GM18517 (cell line): Measurements from ENCODE around the gene PHLDA1.

ENCODE experiments used
- ATAC-seq: cut with Tn5 transposase; IDR thresholded peaks from one replicate; pipeline ENCODE4 v1.9.1; 2021; ENCODE audit warnings: mild to moderate bottlenecking, moderate library complexity; ENCODE audit not compliant: unreplicated experiment

Gene PHLDA1

DNA sequence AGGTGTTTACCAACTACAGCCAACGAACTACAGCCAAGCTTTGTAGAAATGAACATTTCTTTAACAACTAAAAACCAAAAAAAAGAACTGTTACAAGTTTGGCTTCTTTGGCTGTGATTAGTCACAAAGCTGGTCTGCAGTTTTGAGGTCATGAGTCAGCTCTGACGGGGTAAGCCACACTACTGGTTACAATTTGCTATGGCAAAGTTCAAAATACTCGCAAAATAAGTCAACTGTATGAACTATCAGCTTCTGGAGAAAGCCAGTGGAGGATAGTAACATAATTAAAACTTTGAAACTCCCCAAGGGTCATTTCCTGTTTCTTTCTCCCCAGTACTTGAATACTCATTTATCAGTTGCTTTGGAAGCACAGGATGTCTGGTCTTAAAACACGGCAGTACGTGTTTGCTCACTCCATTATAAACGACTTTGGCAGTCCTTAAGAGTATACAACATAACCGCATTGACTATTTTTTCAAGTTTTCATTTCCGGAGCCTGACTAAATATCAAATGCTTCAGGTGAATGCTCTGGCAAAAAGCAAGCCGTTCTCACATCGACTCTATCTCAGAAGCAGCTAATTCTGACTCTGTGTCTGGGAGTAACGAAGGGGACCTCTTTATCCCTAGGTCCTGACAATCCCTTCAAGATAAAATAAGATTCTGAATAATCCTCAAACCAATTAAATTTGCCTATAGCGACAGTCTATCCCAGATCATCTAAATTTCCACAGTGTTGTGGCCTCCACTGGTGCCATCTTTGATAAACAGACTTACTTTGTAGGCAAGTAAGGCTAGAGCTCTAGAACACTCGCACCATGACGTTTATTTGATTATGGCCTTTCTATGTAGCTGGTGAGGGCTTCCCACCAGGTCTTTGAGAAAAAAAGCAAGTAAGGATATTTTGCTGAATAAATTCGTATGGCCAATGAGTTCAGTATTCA is 10.6 kb downstream of the PHLDA1 start:
- ATAC-seq: peak; percentile 43

DNA sequence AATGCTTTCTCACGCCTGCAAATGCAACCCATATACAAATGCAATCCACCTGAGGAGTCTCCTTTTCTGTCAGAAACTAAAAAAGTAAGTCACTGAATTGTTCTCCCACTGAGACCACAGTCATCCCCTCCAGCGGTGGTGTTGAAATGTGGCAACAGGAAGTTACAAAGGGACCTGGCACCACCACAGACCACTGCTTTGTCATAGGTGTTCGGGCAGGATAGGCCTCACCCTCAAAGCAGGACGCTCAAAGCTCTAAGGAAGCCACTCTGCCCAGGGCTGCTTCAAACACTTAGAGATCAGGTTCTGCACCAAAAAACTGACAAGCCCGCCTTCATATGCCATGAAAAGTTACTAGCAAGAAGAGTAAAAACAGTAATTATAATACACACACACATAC is 11.3 kb downstream of the PHLDA1 start:
- peak; percentile 41 for ATAC-seq

DNA sequence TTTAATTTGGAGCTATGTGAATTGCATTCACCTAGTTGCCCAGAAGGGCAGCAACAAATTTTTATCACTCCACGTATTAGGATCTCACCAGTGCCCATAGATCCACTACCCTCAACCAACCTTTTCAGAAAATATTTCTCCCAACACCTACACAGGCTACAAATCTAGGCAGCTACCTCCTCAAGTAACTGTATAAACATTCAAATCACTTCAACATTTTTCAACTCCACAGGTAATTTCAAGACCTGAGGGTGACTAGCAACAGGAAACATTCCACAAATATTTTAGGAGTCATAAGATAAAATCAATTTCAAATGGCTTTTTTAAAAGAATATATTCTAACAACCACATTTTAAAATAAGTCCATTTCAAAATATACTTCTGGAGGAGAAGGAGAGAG is 12.9 kb downstream of the PHLDA1 start:
- no peak for ATAC-seq

DNA sequence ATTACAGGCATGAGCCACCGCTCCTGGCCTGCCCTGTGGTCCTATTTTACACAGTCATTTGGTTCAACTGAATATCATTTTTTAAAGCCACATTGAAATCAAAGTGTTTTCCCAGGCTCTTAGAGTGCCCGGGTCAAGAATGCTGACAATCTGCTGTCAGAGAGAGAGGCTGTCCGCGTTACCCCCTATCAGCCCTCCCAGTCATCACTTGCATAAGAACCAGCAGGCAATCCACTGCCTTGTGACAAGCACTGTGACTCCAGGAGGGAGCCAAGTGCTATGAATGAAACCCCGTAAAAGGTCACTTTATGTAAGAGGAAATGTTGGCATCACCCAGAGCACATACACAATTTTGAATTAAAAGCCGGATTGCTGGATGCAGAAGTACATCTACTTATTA is 13.5 kb downstream of the PHLDA1 start:
- ATAC-seq: no peak

DNA sequence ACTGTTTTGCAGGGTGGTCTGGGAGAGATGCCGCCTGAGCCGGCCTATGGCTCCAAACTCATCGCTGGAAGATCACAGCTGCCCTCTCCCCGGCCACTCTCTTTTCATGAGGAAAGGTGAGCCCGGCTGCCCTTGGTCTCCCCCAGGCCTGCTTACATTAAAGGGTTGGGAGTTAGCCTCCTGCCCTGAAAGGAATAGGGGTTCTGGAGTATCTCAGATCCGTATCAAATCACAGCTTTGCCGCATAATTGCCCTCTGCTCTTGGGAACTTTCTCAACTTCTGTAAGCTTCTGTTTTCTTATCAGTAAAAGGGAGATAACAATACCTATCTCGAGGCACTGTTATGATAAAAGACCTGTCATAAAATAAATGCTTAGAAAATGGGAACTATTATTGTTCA is 17.6 kb downstream of the PHLDA1 start:
- no peak for ATAC-seq

DNA sequence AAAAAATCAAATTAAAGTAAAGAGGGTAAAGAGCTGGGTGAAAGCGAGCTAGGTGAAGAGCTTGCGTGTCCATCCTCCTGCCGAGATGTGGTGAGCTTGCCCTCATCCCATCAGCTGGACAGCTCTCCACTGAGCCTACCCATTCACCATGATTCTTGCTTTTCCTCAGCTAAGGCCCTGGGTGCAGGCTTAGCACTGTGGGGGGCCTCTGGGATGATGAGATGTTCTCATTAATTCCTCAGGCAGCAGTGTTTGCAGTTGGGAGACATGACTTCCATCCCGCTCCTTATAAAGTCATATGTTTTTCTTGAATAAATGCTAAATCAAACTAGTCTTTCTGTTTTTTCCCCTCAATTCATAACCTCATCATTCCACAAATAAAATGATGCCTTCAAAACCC is 18.0 kb downstream of the PHLDA1 start:
- no peak for ATAC-seq

DNA sequence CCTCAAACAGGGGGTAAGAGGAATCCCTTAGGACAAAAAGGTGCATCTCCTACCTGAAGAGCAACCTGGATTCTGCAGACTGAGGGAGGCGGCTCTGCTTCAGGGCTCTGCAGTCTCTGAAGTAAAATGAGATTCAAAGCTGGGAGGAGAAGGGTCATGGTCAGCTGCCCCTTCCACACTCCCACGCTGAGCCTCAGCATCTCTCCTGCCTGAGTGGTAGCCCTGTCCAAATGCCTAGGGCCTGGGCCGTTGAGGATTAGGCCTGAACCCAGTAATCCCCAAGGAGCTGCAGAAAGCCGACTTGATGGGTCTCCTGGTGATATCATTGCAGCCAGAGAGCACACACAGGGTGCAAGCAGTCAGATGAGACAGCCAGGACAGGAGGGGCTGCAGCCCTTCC is 18.9 kb downstream of the PHLDA1 start:
- ATAC-seq: no peak

DNA sequence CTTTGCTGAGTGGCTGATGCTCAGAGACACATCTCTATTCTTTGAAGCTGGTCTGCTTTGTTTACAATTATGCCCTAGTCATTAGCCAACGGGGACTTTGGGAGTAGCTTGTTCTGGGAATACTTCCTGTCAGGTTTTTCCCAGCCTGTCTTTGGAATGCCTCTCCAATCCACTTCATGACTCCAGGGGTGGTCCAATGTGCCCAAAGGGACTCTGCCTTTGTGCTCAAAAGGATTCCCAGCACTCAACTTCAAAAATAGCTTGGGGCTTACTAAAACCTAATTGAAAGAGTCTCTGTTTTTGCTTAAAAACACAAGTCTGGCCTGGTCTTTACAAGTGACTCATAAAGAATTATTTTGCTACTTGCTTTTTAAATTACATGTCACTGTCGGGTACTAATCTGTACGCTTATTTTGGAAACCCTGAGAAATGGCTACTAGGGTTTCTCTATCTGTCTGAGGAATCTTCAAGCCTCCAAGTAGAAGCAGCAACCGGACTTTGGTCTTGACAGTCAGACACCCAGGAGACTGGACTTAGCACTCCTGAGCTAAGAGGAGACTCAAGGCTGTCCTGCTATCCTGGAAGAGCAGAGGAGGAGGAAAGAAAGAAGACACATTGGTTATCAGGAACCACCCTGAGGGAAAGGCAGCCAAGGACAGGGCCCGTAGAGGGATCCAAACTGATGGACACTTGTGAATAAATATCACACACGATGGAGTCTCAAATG is 20.7 kb downstream of the PHLDA1 start:
- no peak for ATAC-seq

DNA sequence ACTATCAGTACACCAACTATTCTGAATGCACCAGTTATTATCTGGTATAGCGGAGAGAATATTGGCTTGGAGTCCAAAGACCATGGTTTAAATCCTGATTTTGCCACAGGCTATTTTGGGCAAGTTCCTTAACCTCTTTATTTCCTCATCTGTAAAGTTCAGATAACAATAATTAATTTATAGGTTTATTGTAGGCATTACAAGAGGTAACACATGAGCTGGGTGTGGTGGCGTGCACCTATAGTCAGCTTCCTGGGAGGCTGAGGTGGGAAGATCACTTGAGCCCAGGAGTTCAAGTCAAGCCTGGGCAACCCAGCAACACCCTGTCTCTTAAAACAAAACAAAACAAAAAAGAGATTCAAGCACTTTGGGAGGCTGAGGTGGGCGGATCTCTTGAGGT is 23.1 kb downstream of the PHLDA1 start:
- ATAC-seq: no peak

DNA sequence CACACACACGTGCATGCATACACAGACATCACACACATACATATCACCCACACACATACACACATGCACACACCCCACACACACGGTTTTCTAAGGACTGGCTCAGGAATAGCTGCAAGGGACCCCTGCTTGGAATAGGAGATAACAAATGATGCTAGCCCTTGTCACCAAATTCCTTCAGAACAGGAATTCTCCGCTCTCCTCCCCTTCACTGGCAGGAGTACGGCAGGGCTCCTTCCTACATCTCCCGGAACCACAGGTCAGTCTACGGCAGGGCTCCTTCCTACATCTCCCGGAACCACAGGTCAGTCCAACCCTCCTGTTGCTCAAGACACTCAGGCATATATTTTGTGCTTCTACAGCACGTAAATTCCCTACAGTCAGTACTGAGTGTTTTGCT is 23.9 kb downstream of the PHLDA1 start:
- no peak for ATAC-seq

DNA sequence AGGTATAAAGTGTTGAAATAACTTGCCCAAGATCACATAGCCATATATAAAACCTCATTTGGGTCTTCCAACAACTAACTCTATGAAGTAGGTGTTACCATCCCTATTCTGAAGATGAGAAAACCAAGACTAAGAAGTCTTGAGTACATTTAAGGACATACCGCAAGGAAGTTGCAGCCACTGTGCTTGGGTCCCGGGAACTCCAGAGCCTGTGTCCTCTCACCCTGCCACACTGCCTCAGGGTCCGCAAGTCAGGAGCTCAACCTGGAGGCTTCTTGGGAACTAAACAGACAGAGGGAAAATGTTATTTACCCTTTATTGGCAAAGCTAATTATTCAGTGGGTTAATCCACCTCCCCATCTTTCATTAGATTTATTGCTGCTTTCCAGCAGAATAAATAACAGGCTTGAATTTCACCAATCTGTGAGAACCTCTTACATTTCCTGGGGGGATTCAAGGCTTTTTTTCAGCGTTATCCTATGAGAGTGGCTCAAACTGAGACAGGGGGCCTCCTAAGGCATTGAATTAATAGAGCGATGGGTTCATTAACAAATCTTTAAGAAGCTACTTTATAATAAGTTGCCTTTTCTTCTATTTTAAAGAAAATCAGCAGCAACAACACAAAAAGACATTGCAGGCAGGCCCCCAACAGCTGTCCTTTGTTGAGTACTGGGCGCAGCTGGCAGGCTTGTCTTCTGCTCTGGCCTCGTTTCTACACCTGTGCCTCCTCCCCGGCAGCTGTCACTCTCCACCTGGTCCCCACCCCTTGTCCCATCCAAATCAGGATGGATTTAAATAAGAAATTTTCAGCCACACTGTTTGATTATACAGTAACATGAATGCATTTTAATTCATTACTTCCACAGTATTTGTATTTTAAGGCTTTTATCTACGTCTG is 25.3 kb downstream of the PHLDA1 start:
- no peak for ATAC-seq

DNA sequence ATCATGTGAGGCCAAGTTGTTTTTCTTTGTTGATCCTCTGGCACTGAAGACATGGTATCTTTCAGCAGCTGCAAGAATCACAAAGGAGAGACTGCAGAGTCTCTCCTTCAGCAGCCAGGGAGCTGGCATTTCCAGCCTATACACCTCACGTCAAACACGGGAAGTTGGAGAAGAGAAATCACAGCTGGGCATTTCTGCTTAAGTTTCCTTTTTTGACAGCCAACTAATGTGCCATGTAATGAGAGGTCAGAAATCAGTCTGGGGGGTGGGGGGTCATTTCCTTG is 28.3 kb downstream of the PHLDA1 start:
- ATAC-seq: no peak

DNA sequence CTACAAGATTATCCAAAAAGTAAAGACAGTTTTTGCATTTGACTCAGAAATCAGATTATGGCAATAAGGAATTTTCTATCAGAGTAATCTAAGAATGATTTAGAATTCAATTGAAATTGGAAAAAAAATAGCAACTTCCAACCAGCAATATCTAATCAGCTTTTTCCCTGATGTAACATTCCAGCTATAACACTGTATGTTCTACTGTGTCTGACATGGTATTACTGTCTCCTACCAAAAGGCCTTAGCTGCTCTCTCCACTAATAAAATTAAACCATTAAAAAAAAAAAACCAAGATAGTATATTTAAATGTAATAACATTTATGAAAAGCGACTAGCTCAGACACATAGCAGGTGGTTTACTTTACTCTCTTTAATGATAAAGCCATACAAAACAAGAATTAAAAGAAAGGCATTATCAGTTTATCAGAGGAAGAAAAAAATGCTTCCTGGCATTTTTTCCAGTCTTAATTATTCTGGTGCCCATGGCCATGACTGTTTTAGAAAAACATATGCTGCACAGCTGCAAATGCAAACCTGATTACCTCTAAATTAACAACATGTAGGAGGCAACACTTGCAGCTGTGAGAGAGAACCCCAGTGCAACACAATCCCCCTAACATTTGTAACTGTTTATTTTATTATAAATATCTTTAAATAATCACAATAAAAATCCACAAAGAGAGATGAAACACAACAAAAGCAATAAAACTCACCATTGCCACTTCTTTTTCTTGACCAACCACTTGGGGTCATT is 28.8 kb downstream of the PHLDA1 start:
- ATAC-seq: no peak

DNA sequence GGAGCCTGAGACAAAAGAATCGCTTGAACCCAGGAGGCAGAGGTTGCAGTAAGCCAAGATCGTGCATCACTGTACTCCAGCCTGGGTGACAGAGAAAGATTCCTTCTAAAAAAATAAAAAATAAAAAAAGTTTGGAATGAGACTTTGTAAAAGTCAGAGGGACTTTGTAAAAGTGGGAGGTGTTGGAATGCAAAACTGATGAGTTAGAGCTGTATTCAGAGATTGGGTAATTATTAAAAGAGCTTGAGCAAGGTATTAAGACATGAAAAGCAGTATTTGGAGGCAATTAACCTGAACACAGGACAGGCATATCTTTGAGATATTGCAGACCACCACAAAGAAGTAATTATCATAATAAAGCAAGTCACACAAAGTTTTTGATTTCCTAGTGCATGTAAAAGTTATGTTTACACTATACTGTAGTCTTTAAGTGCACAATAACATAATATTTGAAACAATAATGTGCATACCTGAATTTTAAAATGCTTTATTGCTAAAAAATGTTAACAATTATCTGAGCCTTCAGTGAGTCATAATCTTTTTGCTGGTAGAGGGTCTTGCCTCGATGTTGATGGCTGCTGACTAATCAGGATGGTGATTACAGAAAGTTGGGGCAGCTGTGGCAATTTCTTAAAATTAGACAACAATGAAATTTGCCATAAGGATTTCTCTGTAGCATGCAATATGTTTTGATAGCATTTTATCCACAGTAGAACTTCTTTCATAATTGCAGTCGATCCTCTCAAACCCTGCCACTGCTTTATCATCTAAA is 33.1 kb downstream of the PHLDA1 start:
- no peak for ATAC-seq

DNA sequence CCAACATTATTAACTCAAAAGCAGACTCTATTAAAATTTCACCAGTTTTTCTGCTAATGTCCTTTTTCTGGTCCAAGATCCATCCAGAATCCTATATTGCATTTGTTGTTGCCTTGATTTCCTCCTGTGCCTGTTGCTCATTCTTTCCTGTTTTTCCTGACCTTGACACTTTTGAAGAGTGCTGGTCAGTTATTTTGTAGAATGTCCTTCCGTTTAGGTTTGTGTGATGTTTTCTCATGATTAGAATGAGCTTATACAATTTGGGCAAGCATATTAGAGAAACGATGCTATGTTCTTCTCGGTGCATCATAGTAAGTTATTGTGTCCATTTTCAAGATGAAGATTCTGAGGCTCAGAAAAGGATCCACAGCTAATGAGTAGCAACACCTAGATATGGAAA is 33.9 kb downstream of the PHLDA1 start:
- no peak for ATAC-seq

DNA sequence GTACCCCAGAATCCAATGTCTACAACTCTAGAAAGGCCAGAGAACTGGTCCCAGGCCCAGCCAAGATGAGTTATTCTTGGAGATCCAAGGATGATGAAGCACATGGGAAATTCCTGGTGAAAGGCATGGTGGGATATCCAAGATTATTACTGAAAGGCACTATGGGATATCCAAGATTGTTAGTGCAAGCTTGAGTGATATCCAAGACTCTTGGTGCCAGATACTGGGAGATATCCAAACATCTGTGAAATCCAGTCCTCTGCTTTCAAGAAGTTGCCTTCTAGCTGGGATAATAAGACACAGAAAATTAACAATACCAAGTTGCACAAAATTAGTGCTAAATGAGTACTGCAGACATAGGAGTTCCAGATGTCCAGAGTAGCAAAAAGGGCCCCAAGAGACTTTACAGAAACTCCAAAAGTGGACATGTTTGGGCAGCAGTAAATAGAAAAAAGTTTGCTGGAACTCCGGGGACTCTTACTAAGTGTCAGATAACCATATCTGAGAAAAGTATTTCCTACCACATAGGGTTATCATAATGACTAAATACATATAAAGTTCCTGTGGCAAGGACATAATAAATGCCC is 34.6 kb downstream of the PHLDA1 start:
- no peak for ATAC-seq

DNA sequence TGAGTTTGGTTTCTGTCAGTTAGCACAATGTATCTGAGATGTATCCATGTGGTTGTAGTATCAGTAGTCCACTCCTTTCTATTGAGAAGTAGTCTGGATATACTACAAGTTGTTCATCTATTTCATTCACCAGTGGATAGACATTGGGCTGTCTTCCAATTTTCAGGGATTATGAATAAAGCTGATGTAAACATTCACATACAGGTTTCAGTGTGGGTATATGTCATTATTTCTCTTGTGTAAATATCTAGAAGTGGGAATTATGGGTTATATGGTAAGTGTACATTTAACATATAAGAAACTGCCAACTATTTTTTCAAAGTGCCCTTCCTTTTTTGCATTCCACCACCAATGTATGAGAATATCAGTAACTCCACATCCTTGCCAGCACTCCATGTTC is 35.9 kb downstream of the PHLDA1 start:
- ATAC-seq: no peak

DNA sequence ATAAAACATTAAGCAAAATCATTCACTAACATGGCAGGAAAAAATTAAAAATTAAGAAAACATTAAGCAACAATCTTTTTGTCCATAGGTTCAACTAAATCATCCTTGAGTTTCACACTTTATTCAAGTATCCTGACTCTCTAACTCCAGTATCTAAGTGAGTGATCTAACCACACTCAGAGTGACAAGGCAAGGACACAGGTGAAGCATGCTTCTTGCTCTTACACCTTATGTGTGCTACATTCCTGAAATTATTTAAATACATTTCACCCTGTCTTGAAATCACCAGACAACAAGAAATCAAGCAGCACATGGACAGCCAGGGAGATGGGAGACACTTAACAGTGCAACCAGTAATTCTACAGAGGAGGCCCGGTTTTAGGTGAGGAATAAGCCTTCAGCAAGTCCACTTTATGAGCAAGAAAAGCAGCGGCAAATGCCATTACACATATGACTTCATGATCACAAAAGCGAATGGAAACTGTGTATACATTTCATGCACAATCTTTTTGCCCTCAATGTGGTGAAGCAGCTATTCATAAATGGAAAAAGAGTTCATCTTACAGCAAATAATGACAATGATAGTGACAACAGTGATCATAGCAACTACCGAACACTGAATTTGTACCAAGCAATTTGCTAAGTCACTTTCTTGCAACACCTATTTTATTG is 37.4 kb downstream of the PHLDA1 start:
- ATAC-seq: no peak

DNA sequence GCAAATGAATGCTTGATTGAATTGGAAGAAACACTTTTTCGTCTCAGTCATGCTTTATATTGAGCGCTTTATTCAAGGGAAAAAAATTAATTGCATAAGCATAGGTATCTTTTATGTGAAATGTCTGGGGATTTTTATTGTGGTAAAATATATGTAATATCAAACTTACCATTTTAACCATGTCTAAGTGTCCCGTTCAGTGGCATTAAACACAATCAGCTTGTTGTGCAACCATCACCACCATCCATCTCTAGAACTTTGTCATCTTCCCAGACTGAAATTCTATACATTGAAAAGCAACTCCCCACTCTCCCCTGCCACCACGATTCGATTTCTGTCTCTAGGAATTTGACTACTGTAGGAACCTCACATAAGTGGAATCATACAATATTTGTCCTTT is 39.8 kb downstream of the PHLDA1 start:
- ATAC-seq: no peak
